ENCODE results near the gene TM7SF3.

DNA sequence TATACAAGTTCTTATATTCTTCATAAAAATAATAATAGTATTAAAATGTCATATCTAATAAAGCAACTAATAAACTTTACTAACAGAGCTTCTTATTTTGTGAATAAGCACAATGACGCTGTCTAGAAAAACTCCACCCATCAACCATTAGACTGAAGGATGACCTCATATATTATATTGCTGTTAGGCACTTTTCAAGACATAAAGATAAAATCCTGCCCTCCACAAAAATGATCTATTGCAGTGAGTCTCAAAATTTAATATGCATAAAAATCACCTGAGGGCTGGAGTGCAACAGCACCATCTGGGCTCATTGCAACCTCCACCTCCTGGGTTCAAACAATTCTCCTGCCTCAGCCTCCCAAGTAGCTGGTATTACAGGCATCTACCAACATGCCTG is 20.1 kb downstream of the TM7SF3 start:
- TF ChIP-seq POLR2AphosphoS5 (IDR thresholded peaks at IDR 0.05) (no peak), POLR2A (IDR thresholded peaks at IDR 0.05; ENCODE audit: low read depth) (no peak), EP300 (IDR thresholded peaks at IDR 0.05) (no peak)
- TF ChIP-seq, protein P1, sequence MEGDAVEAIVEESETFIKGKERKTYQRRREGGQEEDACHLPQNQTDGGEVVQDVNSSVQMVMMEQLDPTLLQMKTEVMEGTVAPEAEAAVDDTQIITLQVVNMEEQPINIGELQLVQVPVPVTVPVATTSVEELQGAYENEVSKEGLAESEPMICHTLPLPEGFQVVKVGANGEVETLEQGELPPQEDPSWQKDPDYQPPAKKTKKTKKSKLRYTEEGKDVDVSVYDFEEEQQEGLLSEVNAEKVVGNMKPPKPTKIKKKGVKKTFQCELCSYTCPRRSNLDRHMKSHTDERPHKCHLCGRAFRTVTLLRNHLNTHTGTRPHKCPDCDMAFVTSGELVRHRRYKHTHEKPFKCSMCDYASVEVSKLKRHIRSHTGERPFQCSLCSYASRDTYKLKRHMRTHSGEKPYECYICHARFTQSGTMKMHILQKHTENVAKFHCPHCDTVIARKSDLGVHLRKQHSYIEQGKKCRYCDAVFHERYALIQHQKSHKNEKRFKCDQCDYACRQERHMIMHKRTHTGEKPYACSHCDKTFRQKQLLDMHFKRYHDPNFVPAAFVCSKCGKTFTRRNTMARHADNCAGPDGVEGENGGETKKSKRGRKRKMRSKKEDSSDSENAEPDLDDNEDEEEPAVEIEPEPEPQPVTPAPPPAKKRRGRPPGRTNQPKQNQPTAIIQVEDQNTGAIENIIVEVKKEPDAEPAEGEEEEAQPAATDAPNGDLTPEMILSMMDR (IDR thresholded peaks at IDR 0.05): no peak
